Measurements from ENCODE around the gene CCDC40.

- no peak for TF ChIP-seq POLR2A (IDR thresholded peaks at IDR 0.05)
- no peak for TF ChIP-seq EP300 (IDR thresholded peaks at IDR 0.05)
- no peak for TF ChIP-seq CTCF (IDR thresholded peaks at IDR 0.05)
Observed at GRCh38 chr17:80109066-80109660, 72.7 kb downstream of the CCDC40 start.

Measured in stomach (tissue), 4 donors.